Activated T-helper 2 cell treated with anti-CD3 and anti-CD28 coated beads, Interferon-gamma antibody, Interleukin-2, Interleukin-4, amounts not matched to agents 10 μg/mL and 5 μg/mL and 100 μg/mL, durations not matched to agents 14 hours and 24 hours and 36 hours (primary cell): ENCODE results near the gene PDE4D. TPM values are rescaled to one million over a fixed set of nuclear protein-coding genes. Genes with fewer than 3 reads are reported as not detected.

Experiments
- DNase-seq: peaks from one replicate; pipeline ENCODE4 v3.0.0; 2021; ENCODE audit warnings: low spot score
- H3K27ac Mint-ChIP-seq: one replicate; pipeline ENCODE4 v1.8.0; 2021; ENCODE audit warnings: mixed read lengths
- H3K27me3 Mint-ChIP-seq: one replicate; pipeline ENCODE4 v1.8.0; 2021; ENCODE audit warnings: low read depth, mixed read lengths
- H3K36me3 Mint-ChIP-seq: one replicate; pipeline ENCODE4 v1.8.0; 2021; ENCODE audit warnings: low read depth, mixed read lengths
- H3K4me1 Mint-ChIP-seq: one replicate; pipeline ENCODE4 v1.8.0; 2021; ENCODE audit warnings: low read depth, mixed read lengths
- H3K4me3 Mint-ChIP-seq: one replicate; pipeline ENCODE4 v1.8.0; 2021; ENCODE audit warnings: low read depth, mild to moderate bottlenecking, moderate library complexity, mixed read lengths
- H3K9me3 Mint-ChIP-seq: one replicate; pipeline ENCODE4 v1.8.0; 2021; ENCODE audit warnings: mixed read lengths
- intact Hi-C: fragments of 100-400 bp; cut with micrococcal nuclease; formaldehyde crosslinking; loops from one replicate; pipeline ENCODE4 v1.15.1; 2023
- total RNA-seq: library from RNA; stranded (reverse); gene quantifications from 2 replicates; pipeline ENCODE4 v1.2.3, GENCODE V29; 2022

The PDE4D gene
- total RNA-seq, 1 donor from 2014 or later, result 102 TPM

DNA sequence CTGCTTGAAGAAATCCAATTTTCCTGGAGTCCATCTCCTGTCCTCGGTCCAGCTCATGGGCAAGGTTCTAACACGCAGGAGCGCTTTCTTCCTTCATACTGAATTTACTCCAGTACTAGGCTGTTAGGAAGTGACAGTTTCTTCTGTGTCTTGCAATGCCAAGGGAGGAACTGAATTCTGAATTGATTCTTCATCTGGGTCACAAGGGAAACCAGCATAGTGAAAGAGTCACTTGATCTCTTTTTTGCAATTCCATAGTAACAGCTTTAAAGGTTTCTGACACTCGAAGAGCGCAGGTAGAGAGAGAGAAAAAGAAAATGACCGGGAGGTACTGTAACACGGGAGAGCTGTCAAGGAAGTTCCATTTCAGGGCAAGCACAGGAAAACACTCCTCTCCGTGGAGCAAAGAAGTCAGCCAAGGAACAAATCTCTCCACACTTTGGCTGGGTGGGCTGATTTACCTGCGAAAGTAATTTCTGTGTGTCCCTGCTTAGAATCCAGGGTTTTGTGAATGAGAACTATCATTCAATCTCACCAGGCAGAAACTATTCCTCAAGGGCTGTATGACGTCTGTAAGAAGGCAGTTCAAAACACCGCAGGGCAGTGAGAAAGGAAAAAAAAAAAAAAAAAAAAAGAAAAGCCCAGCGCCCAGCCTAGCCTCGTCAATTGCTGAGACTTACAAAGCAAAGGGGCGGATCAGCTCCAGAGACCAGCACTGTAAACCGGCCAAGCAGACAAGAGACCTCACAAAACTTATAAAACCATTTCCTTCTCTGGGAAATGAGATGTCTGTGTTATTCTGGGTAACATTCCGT is 617.8 kb downstream of the PDE4D start:
- Mint-ChIP-seq H3K9me3 (no peaks in the 10 kb centered on the region), H3K27ac (no peak overlapping the region), H3K4me1 (peaks cover 12% of the 10 kb centered on the region), H3K36me3 (no peaks in the 10 kb centered on the region), H3K27me3 (peaks cover 24% of the 10 kb centered on the region), H3K4me3 (peak overlapping the region; percentile 73)
- intact Hi-C loops, result loop anchor here (5.0 kb wide), 1 partner anchor 38 kb away; no protein-coding TSS in a partner anchor
- DNase-seq, result no peak

GRCh38 chr5:59275170-59275509 is 618.4 kb downstream of the PDE4D start:
- peak overlapping the region; percentile 73 for H3K4me3 Mint-ChIP-seq
- H3K4me1 Mint-ChIP-seq, result peaks cover 12% of the 10 kb centered on the region
- no peak for DNase-seq
- no peak overlapping the region for H3K27ac Mint-ChIP-seq
- H3K9me3 Mint-ChIP-seq, result no peaks in the 10 kb centered on the region
- no peaks in the 10 kb centered on the region for H3K36me3 Mint-ChIP-seq
- peaks cover 26% of the 10 kb centered on the region for H3K27me3 Mint-ChIP-seq
- intact Hi-C loops, result loop anchor here (5.0 kb wide), 1 partner anchor 38 kb away; no protein-coding TSS in a partner anchor

DNA sequence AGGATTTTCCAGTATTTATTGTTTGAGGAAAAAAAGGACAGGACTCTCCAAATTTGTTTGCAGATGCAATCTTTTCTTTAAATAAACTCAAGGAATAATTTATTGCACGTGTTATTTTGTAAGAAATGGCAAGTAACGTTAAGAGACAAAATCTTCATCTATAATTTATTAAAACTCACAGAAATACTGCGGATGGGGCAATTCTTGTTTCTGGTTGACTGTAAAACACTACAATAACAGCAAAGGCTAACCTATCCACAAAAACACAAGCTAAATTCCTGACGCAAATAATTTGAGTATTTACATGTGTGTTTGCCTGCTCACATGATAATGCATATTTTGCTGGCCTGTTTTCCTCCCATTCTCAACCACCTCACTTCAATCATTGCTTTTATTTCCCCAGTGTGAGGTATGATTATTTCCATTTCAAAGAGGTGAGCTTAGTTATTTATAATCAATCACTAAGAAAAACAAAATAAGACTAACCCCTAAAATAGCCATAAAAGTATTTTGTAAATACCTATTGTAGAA is 619.4 kb downstream of the PDE4D start:
- no peak overlapping the region for H3K4me3 Mint-ChIP-seq
- H3K9me3 Mint-ChIP-seq, result no peaks in the 10 kb centered on the region
- intact Hi-C loops, result no loop called here
- H3K36me3 Mint-ChIP-seq, result no peaks in the 10 kb centered on the region
- peaks cover 12% of the 10 kb centered on the region for H3K4me1 Mint-ChIP-seq
- no peak overlapping the region for H3K27ac Mint-ChIP-seq
- DNase-seq, result no peak
- peaks cover 26% of the 10 kb centered on the region for H3K27me3 Mint-ChIP-seq

- intact Hi-C loops, result no loop called here
- Mint-ChIP-seq H3K4me3 (no peak overlapping the region), H3K27ac (no peak overlapping the region), H3K9me3 (no peaks in the 10 kb centered on the region), H3K36me3 (no peaks in the 10 kb centered on the region), H3K27me3 (peaks cover 27% of the 10 kb centered on the region), H3K4me1 (peaks cover 12% of the 10 kb centered on the region)
- DNase-seq, result no peak
Measured at GRCh38 chr5:59272809-59273427, 620.6 kb downstream of the PDE4D start.

DNA sequence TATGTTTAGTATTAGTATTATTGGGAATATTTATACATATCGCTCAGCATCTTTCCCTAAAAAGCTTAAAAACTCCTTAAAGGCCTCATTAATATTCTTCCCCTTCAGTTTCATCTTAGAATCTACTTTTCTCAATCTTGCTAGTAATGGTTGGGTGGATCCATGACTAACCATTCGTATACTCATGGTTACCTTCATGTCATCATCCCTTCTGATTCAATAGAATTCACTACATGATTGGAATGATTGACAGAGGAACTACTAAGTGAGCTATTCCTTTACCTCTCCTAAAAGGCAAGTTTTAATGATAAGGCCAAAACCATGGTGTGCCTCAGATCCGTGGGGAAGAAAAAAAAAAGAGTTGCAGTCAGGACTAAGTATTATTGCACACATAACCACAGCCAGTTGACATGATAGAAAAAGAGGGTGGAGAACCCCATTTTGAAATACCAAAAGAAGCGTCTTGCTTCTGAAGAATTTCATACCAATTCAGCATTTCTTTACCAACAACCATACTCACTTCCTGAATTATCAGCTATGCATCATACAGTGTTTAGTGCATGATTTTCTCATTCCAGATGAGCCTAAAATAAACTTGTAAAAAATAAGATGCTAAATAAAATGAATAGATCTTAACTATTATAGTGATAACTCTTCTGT is 624.6 kb downstream of the PDE4D start:
- no peak for DNase-seq
- H3K36me3 Mint-ChIP-seq, result no peaks in the 10 kb centered on the region
- H3K4me1 Mint-ChIP-seq, result peaks cover 2% of the 10 kb centered on the region
- no peak overlapping the region for H3K4me3 Mint-ChIP-seq
- intact Hi-C loops, result no loop called here
- peaks cover 13% of the 10 kb centered on the region for H3K27me3 Mint-ChIP-seq
- H3K9me3 Mint-ChIP-seq, result no peaks in the 10 kb centered on the region
- H3K27ac Mint-ChIP-seq, result no peak overlapping the region

GRCh38 chr5:59267033-59267432 is 626.5 kb downstream of the PDE4D start:
- DNase-seq, result no peak
- no peak overlapping the region for H3K4me3 Mint-ChIP-seq
- intact Hi-C loops, result no loop called here
- no peaks in the 10 kb centered on the region for H3K4me1 Mint-ChIP-seq
- no peak overlapping the region for H3K27ac Mint-ChIP-seq
- peaks cover 12% of the 10 kb centered on the region for H3K27me3 Mint-ChIP-seq
- H3K36me3 Mint-ChIP-seq, result no peaks in the 10 kb centered on the region
- no peaks in the 10 kb centered on the region for H3K9me3 Mint-ChIP-seq

- Mint-ChIP-seq H3K4me1 (no peaks in the 10 kb centered on the region), H3K9me3 (no peaks in the 10 kb centered on the region), H3K27me3 (peaks cover 12% of the 10 kb centered on the region), H3K4me3 (no peak overlapping the region), H3K27ac (no peak overlapping the region), H3K36me3 (no peaks in the 10 kb centered on the region)
- no peak for DNase-seq
- intact Hi-C loops, result no loop called here
Measured at GRCh38 chr5:59266410-59266809, 627.1 kb downstream of the PDE4D start.

- Mint-ChIP-seq H3K27ac (no peak overlapping the region), H3K4me1 (no peaks in the 10 kb centered on the region), H3K4me3 (no peak overlapping the region), H3K27me3 (peaks cover 14% of the 10 kb centered on the region), H3K9me3 (no peaks in the 10 kb centered on the region), H3K36me3 (no peaks in the 10 kb centered on the region)
- intact Hi-C loops, result no loop called here
- DNase-seq, result no peak
Measured at GRCh38 chr5:59264639-59265245, 628.8 kb downstream of the PDE4D start.

DNA sequence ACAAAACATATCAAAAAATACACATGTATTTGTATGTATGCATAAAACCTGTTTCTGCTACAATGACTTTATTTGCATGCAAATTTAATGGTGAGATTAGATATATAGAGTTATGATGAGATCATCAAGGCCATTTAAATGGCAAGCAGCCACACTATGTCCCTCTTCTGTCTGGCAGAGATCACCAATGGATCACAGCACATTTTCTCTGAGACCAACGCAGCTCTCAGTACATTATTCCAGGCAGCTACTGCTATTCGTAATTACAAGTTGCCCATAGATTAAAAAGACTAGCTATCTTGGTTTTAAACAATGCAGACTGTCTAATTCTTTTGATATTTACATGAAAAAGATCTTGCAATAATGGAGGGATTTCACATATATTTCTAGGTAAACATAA is 629.5 kb downstream of the PDE4D start:
- H3K27ac Mint-ChIP-seq, result no peak overlapping the region
- no peaks in the 10 kb centered on the region for H3K4me1 Mint-ChIP-seq
- no peak overlapping the region for H3K4me3 Mint-ChIP-seq
- H3K9me3 Mint-ChIP-seq, result no peaks in the 10 kb centered on the region
- intact Hi-C loops, result no loop called here
- peaks cover 15% of the 10 kb centered on the region for H3K27me3 Mint-ChIP-seq
- H3K36me3 Mint-ChIP-seq, result no peaks in the 10 kb centered on the region
- no peak for DNase-seq

GRCh38 chr5:59261969-59262368 is 631.6 kb downstream of the PDE4D start:
- no peaks in the 10 kb centered on the region for H3K36me3 Mint-ChIP-seq
- DNase-seq, result no peak
- H3K4me1 Mint-ChIP-seq, result no peaks in the 10 kb centered on the region
- intact Hi-C loops, result no loop called here
- no peak overlapping the region for H3K27ac Mint-ChIP-seq
- H3K9me3 Mint-ChIP-seq, result no peaks in the 10 kb centered on the region
- peaks cover 16% of the 10 kb centered on the region for H3K27me3 Mint-ChIP-seq
- no peak overlapping the region for H3K4me3 Mint-ChIP-seq

DNA sequence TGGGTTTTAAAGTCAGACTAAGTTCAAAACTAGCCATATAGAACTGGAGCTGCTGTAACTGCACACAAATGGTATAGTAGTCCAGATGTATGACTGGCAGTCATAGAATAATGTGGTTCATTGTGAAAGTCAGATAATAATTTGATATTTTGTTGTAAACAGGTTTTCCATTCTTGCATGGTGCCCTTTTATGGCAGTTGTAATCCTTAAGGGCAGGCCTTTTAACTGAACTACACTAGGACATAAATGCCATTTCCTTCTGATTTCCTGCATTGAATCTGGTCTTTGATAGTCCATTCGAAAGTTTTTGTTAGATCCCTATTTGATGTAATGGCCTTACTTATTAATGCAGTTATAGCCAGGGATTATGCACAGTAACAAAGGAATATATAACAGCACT is 632.6 kb downstream of the PDE4D start:
- no peak for DNase-seq
- Mint-ChIP-seq H3K27ac (no peak overlapping the region), H3K9me3 (no peaks in the 10 kb centered on the region), H3K4me3 (no peak overlapping the region), H3K27me3 (peaks cover 17% of the 10 kb centered on the region), H3K4me1 (no peaks in the 10 kb centered on the region), H3K36me3 (no peaks in the 10 kb centered on the region)
- intact Hi-C loops, result no loop called here

DNA sequence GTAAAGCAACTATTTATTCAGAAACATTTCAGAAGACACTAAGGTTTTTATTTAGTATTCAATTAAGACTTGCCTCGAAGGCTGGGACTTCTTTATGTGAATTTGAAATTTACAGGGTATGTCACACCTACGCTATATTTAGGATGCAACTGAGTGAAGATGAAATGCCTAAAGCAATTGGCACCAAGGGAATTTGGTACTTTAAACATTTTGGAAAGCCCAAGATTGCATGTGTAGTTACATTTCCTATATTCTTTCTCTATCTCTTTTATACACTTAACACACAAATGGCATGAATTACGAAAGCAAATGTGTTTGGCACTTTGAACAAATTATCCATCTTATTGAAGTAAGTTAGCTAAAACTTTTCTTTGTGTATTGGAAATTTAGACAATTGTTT is 633.3 kb downstream of the PDE4D start:
- intact Hi-C loops, result no loop called here
- no peaks in the 10 kb centered on the region for H3K36me3 Mint-ChIP-seq
- H3K4me3 Mint-ChIP-seq, result no peak overlapping the region
- no peak for DNase-seq
- H3K4me1 Mint-ChIP-seq, result no peaks in the 10 kb centered on the region
- H3K27ac Mint-ChIP-seq, result no peak overlapping the region
- H3K27me3 Mint-ChIP-seq, result peaks cover 19% of the 10 kb centered on the region
- no peaks in the 10 kb centered on the region for H3K9me3 Mint-ChIP-seq
